ENCODE results near the gene CMTM1.

Gene CMTM1

DNA sequence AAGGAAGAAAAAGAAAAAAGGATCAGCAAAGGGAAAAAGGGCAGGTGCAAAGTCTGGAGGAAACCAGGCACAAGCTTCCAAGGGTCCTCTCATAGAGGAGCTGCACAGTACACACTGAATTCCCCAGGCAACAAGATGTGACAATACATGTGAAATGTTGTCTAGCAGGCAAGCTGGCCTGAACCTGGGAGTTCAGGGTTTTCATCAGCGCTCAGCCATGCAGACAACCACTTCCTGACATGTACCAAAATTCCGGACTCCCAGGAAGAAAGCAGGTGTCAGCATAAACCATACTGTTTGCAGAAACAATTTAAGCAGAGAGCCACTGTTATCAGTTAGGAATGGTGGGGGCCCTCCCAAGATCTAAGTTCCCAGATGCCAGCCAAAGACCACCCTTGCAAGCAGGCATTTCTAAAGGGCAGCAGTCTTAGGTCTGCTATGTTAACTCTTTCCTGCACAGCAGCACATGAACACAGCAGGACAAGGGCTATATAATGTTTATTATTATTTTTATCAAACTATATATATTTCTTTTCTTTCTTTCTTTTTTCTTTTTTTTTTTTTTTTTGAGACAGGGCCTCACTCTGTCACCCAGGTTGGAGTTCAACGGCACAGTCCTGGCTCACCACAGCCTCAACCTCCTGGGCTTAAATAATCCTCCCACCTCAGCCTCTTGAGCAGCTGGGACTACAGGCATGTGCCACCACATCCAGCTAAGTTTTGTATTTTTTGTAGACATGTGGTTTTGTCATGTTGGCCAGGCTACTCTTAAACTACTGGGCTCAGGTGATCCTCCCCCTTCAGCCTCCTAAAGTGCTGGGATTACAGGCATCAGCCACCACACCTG lies 26.4 kb upstream of the CMTM1 start:
- DNase-seq, result no peak

DNA sequence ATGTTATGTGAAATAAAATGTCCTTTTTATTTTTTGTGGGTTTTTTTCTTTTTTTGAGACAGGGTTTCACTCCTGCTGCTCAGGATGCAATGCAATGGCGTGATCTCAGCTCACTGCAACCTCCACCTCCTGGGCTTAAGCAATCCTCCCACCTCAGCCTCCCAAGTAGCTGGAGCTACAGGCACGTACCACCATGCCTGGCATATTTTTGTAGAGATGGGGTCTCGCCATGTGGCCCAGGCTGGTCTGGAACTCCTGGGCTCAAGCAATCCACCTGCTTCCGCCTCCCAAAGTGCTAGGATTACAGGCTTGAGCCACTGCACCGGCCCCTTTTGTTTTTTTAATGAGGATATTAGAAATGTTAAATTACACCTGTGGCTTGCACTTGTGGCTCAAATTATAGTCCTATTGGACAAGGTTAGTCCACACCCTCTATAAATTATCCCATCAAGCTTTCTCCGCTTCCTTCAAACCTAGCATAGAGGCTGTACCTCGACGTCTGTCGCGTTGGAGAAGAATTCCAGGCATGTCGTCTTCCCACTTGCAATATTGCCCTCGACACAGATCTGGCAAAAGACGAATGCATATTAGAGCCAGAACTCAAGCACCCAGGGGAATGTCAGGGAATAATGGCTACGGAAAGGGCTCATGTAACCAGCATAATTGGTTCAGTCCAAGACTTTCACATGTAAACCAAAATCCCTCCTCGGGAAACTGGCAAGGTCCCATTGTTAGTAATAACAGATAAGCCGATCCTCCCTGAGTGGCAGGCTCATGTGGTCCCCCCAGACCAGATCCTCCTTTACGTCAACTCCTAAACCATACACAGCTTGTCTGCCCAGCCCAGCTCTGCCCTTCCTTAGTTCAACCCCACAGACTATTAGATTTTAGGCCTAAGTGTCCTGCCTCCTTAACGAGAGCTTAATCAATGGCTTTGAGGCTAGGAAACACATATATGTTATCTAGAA lies 24.6 kb upstream of the CMTM1 start:
- no peak for DNase-seq

DNA sequence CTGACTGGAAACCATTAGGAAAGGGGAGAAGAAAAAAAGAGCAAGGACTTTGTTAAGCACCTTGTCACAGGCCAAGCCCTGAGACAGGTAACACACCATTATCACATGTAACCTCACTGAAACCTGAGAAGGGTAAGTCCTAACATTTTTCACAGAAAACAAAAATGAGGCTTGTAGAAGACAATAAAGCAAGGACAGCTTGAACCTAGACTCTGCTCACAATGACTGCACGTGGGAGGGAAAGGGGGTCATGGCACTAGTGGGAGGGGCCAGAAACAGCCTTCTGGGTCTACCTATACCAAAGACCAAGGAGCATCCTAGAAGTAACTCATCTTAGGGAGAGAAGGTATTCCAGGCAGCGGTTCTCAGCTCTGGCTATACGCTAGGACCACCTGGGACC lies 23.8 kb upstream of the CMTM1 start:
- no peak for DNase-seq

DNA sequence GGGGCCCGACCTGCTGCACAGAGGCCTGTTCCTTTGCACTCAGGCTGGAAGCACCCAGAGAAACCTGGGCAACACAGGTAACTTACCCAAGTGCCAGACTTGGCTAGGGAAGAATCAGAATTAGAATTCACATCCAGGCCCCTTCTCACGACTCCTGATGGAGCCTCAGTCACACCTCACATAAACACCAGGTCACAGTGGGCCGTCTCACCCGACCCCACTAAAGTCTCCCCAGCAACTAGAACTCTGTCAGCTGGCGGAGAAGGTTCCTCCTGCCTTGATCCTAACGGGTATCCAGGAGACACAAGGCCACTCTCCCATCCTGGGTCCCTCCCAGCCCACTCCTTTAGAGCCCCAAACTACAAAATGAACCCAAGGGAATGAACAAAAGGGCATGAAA lies 22.7 kb upstream of the CMTM1 start:
- no peak for DNase-seq

DNA sequence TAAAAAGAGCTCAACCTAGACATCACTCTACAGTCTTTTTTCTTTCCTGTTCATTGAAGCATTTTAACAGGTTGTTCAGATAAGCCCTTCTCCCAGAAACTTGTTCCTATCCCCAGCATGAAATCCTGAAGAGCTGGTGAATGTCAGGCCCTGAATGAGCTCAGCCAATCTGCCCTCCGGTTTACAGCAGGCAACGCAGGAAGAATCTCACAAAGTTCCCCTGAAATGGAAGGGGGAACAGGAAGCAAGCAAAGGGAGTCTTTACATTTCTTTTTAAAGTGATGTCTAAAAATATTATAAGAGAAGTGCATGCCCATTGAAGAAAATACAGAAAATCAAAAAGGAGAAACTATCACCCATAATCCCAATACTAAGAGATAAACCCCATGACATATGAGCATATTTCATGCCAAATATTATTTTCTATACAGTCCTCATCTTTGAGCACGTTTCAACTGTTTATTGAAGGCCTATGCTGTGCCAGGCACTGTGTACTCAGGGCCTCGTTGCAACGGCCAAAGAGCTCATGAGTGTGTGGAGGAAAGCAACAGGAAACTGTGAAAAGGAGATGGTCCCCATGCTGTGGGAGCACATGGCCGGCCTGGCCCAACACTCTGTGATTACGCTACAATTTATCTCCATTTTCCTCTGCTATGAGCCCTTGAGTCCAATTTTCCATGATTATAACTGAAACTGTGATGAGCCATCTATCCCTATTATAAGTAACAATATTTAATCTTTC lies 22.1 kb upstream of the CMTM1 start:
- no peak for DNase-seq

DNA sequence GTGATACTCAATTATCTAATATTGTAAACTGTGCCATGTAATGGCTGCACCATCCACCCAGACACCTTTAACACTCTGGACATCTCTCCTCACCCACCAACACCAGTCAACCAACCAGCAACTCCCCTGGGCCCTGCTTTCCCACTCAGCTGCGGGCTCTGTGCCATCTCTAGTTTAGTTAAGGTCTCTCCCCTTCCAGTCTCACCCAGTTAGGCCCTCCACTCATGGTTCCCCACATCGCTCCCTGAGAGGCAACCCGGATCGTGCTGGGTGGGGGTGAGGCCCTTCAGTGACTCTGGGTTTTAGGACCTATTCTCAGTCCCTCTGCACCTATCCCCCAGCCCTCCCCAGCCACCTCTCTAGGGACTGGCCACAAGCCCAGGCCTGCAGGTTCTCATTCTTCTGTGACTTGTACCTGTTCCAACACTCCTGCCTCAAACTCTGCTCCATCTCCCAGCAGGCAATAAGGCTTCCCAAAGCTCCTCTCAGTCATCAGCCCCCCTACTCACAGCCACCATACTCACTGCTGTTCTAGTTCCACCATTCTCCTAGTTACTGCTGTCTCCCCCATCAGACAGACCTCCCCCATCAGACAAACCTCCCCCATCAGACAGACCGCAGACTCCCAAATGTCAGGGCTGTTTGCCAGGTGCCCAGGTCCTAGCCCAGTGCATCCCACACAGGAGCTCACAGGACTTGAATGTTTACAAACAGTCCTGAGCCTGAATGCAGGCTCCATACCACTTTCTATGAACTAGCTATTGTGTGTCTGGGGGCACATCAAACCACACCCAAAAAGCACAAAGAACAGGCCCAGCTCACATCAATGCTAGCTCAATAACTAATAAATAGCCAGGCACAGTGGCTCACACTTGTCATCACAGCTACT lies 18.9 kb upstream of the CMTM1 start:
- peak; percentile 10 for DNase-seq

DNA sequence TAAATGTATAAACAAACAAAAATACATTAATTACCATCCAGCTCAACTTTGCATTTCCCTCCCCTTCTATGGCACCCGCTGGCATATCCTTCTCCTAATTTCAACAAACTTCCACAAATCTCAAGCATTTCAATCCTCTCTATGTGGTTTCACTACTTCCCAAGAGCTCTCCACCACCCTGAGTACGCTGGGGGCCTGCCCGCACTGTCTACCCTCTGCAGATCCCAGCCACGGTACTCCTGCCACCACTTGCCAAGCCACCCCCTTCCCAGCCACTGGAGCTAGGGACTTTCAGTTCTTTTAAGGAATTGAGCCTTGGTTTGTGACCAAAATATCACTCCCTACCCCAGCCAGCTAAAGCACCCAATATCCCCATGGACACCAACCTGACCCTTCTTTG lies 18.2 kb upstream of the CMTM1 start:
- no peak for DNase-seq

DNA sequence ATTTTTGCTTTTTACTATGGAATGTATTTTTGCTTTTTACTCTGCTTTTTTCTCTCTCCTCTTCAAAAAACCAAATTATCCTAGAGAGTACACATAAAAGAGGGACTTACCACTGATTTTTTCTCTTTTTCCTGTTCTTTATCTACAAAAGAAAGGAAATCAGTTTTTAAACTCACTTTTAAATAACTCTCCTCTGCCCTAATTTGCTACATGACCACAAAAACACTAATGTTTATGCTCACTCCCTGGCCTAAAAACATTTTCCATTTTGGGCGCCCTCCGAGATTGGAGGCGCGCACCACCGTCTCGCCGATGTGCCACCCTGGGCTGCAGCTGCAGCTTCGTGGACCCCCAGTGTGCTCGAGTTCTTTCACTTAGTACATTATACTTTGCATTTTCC lies 17.4 kb upstream of the CMTM1 start:
- no peak for DNase-seq

DNA sequence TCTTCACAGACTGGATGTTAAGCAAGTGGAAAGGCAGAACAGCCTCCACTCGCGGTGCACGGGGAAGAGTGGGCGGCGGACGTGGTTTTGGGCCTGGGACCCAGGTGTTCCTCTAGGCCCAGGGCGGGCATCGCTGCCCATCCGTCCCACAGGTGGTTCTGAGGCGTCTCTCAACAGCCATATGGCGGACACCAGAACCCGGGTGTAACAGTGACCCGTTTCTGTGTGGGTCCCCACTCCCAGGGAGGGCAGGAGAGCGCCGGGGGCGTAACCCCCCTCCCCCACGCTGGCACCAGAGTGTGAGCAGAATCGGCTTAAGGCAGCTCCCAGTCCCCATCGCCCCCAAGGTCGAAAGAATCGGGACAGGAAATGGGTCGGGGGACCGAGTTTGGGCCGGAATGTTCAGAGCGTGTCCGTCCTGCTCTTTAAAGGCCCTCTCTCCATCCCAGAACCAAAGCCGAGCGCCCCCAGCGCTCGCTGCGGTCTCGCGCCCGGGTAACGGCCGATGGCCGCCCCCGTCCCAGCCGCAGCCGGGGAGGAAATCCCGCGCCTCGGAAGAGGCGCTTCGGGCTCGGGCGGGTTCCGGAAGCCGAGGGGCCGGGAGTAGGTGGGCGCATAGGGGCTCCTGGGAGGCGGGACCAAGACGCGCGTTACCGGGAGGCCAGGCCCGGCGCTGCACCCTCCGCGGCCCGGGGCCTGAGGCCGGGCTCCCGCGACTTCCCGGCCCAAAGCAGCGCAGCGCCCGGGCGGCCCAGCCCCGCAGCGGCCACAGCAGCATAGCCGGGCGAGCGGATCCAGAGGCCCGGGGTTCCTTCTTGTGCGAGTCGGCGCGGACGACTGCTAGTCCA lies 16.7 kb upstream of the CMTM1 start, which contains the start of gene TK2:
TK2 (minus strand) TSS at position 839 of the 848 bp plus-strand sequence; CDS start at position 778, 61 bp downstream.
- DNase-seq, result peak; percentile 51

DNA sequence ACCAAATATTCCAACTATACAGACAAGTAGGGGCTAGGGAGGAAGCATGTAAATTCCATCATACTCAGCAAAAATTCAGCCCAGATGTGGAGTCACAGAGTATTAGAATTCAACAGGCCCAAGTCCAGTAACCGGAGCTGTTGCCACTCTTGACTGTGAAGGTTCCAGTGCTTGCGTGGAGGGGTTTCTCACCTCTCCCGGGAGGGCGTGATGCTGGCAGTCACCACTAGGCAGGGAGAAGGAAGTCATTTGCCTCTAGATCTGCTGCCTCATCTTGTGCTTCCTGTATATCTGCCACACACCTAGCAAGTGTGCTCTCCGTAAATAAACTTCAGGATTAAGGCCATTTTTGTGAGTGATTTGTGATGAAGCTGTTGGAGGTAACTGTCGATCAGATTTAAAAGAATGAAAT lies 14.9 kb upstream of the CMTM1 start:
- DNase-seq, result no peak

DNA sequence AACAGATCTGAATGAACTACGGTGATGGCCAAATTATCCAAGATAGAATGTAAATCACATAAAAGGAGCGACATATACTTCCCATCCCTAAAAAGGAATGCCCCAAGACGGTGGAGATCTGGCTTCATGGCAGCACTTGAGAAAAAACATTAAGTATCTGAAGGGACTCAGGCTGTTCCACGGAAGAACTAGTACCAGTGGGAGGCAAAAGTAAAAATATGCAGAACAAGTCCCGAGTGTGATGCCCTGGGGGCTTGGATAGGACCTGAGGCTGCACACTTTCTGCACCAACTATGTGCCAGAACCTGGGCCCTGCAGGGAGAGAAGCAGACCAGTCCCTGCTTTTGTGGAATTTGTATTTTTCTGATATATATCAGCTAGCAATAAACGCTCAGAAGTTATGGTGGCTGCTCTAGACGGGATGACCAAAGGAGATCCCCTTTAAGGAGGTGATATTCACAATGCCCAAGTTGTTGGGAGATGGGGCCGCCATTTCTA lies 14.4 kb upstream of the CMTM1 start:
- no peak for DNase-seq

DNA sequence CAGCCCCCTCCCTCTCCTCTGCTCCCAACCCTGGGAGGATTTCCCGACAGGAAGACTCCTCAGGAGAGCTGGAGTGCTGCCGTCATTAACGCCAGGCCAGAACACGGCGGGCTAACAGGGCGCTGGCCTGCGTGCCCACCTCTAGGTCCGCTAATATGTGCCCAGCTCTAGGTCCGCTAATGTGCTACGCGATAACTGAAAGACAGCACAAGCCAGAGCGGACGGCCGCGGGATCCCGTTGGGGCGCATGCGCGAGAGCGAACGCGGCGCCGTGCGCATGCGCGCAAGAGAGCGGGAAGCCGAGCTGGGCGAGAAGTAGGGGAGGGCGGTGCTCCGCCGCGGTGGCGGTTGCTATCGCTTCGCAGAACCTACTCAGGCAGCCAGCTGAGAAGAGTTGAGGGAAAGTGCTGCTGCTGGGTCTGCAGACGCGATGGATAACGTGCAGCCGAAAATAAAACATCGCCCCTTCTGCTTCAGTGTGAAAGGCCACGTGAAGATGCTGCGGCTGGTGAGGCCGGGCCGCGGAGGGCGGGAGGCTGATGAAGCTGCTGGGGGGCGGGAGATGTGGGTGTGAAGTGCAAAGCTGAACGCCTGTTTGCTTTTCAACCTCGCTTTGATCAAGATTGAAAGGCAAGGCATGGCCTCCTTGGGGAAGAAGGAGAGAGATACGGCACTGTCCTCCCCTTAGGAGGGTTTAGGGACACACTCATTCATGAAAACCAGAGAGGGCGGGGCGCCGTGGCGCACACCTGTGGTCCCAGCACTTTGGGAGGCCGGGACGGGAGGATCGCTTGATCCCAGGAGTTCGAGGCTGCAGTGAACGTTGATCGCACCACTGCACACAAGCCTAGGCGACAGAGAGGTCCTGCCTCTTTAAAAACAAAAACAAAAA lies 13.7 kb upstream of the CMTM1 start, which contains the start of gene CKLF:
CKLF (plus strand) TSS at position 291 of the 892 bp plus-strand sequence; CDS start at position 431, 140 bp downstream.
- DNase-seq, result peak; percentile 74

DNA sequence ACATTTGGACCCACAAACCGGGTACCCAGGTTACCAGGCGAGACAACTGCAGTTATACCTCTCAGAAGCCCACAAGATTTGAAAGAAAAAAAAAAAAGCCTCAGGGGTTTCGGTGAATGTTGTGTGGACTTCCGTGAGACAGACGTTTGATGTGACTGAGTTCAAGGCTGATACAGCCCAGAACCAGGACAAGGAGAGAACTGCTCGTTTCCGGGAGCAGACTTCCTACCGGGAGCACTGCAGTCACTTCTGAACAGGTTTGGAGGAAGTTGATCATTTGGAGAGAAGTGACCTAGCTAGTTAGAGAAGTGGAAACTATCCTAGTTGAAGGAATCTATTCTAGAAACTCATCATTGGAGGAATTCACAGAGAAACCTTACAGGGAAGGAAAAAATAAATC lies 13.0 kb upstream of the CMTM1 start:
- no peak for DNase-seq

DNA sequence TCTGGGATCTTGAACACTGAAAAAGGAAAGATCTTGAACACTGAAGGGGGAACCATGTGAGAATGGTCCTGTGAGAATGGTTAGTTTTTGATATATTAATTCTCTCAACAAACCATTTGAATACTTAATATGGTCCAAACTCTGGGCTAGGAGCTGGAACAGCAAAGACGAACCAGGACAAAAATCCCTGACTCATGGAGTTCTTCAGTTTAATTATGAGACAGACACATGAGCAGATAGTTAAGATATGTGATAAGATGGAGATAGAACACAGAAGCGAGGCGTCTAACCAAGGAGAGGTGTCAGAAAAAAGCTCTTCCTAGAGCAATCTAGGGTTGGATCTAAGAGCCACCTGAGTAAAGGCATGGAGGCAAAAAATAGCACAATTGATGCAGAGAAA lies 12.2 kb upstream of the CMTM1 start:
- DNase-seq, result no peak

DNA sequence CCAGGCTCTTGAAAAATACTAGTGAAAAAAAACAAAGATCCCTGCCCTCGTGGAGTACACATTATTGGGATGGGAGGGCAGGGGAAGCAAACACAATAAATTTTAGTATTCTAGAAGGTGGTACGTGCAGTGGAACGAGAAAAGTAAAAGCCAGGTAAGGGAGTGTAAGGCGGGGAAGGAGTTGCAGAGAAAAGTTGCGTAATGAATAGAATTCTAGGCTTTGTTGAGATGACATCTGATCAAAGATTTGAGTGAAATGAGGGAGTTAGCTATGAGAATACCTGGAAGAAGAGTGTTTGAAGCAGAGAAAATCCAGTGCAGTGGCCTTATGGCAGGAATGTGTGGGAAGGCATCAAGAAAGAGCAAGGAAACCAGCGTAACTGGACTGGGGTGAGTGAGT lies 11.7 kb upstream of the CMTM1 start:
- DNase-seq, result no peak

DNA sequence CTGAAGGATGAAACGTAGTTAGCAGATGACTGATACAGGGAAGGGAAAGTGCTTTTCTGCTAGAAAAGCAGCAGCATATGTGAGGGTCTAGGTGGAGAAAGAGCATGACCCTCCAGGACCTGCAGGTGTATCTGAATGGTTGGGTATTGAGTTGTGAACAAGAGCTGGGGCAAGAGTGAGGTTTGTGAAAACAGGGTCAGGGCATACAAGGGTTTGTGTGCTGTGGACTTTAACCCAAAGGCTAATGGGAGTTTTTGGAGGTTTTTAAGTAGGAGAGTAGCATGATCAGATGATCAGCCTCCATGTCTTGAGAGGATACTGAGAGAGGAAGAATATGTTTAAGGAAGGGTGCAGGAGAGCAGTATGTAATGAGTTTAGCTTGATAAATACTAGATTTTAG lies 6.1 kb upstream of the CMTM1 start:
- DNase-seq, result no peak

DNA sequence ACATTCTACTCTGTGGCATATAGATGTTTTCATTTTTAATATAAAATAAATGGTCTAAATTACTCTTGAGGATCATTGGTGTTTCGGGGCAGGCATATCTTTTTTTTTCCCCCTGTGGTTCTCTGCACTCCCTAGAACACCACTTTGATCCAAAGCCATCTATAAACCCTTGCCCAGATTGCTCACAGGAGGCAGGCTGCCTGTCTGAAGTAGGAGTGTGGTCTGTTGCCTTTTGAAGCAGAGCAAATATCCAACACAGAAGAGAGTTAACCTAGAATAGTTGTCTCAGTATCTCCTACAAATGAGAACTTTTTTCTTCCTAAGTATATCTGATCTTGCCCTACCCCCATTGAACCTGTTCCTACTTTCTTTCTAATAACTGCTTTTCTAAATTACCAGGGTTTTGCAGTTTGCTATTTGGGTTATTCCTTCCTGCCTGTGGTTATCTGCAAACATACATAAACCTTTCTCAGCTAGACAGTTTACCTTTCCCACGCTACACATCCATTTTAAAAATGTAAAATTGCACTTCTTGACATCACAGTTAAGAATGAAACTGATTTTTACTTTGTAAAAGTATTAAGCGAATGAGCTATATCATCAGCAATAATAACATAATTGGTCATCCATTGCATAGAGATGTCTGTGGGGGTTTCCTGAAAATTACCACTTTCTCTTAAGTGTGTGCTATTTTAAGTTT lies 4.7 kb upstream of the CMTM1 start:
- DNase-seq, result no peak

DNA sequence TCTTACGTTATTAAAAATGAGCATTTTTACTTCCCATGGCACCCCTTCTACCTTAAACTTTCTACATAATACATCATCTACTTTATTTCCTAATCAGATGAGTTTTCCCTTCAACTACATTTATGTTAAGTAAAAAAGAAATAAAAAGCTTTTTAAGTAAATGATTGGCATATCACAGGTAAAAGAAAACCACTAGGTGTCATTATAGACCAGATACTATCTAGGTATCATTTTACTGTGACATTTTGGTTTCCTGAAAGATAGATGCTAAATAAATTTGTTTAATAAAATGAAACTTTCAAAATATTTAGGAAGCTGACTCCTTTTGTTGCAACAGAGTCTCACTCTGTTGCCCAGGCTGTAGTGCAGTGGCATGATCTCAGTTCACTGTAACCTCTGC lies 3.8 kb upstream of the CMTM1 start:
- DNase-seq, result no peak

DNA sequence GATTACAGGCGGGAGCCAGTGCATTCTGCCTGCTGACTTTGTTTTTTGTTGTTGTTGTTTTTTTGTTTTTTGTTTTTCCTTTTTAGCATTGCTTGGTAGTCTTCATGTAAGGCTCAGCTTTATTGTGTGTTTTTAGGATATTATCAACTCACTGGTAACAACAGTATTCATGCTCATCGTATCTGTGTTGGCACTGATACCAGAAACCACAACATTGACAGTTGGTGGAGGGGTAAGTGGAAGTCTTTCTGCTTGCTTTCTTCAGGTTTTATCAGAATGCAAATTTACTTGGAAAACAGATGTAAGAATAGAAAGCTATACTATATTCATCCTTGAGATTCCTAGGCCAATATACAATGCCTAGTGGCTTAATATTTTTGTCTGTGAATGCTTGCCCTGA lies 3.3 kb upstream of the CMTM1 start:
- DNase-seq, result no peak

All from NCI-H1105 treated with DMSO at 0.1 percent for 48 hours (cell line).